ENCODE data around the gene KIN. TPM values are rescaled to one million over a fixed set of nuclear protein-coding genes. Genes with fewer than 3 reads are reported as not detected.

Gene KIN
- total RNA-seq, 2 experiments from 2014 or later: 6.5 to 8.6 TPM

DNA sequence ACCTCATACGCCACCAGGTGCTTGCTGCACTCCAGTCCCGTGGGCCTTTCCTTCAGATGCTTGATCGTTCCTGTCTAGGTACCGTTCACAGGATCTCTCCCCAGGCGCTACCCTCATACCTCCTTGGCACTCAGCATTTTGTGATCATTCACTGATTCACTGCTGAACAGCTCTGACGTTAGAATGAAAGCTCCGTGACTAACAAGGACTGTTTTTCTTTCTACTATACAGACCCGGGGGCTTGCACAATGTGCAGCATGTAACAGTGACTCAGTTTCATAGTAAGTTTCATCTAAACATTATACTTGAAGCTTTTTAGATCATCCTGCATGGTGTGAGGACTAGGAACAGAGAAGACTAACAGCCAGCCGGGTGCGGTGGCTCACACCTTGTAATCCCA, 20.6 kb downstream of the KIN start:
- POLR2A ChIA-PET: no interaction called here
- peaks cover 93% of the 10 kb centered on the region for H3K36me3 Mint-ChIP-seq (ENCODE audit: low read depth)
- DNase-seq: no peak

DNA sequence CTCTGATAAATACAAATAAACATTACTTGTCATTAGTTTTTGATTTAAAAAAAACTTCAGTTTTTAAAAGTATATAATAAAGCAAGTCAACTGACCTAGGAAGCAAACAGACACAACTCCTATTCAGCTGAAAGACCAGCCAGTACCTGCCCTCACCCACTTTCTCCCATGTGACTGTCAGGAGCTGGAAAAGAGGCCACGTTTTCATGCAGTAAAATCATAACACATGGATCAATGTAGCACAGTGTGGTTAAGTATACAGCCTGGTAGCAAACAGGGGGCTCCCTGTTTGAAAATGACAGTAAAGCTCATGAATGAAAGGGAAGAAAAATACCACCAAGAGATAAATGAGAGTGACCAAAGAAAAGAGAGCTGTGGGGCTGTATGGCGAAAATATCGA, 21.6 kb downstream of the KIN start:
- intact Hi-C loops (cut with DNase I, micrococcal nuclease): no loop called here
- H3K27ac Mint-ChIP-seq: no peak overlapping the region
- TF ChIP-seq, protein P1, sequence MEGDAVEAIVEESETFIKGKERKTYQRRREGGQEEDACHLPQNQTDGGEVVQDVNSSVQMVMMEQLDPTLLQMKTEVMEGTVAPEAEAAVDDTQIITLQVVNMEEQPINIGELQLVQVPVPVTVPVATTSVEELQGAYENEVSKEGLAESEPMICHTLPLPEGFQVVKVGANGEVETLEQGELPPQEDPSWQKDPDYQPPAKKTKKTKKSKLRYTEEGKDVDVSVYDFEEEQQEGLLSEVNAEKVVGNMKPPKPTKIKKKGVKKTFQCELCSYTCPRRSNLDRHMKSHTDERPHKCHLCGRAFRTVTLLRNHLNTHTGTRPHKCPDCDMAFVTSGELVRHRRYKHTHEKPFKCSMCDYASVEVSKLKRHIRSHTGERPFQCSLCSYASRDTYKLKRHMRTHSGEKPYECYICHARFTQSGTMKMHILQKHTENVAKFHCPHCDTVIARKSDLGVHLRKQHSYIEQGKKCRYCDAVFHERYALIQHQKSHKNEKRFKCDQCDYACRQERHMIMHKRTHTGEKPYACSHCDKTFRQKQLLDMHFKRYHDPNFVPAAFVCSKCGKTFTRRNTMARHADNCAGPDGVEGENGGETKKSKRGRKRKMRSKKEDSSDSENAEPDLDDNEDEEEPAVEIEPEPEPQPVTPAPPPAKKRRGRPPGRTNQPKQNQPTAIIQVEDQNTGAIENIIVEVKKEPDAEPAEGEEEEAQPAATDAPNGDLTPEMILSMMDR (IDR thresholded peaks at IDR 0.05): no peak
- DNase-seq (no peak), ATAC-seq (ENCODE audit: poor library complexity) (no peak)
- peaks cover 72% of the 10 kb centered on the region for H3K36me3 ChIP-seq (ENCODE audit: insufficient read depth, low read length)
- H3K27me3 Mint-ChIP-seq: no peaks in the 10 kb centered on the region
- no peaks in the 10 kb centered on the region for H3K9me3 Mint-ChIP-seq
- H3K27ac ChIP-seq (ENCODE audit: low read depth in 1 of 2, low read length in 2 of 2): no peak overlapping the region
- no peak overlapping the region for H3K4me3 ChIP-seq (ENCODE audit: low read length)
- no peak overlapping the region for H3K4me3 Mint-ChIP-seq
- no peaks in the 10 kb centered on the region for H3K4me1 Mint-ChIP-seq (ENCODE audit: low read depth)
- H3K36me3 Mint-ChIP-seq (ENCODE audit: low read depth): peaks cover 92% of the 10 kb centered on the region
- POLR2A ChIA-PET: no interaction called here
- CTCF ChIA-PET: no interaction called here
- H3K27me3 ChIP-seq (ENCODE audit: control insufficient read depth in 1 of 2, insufficient read depth in 2 of 2, low read length in 2 of 2): no peaks in the 10 kb centered on the region
- no peaks in the 10 kb centered on the region for H3K9me3 ChIP-seq (ENCODE audit: control insufficient read depth in 1 of 2, insufficient read depth in 1 of 2, low read length in 2 of 2)
- no peaks in the 10 kb centered on the region for H3K4me1 ChIP-seq (ENCODE audit: insufficient read depth, low read length)

More for the DNA sequence above, 20.6 kb downstream of the KIN start:
- TF ChIP-seq, protein P1 (IDR thresholded peaks at IDR 0.05): no peak
- Histone ChIP-seq H3K4me1 (ENCODE audit: insufficient read depth, low read length) (no peaks in the 10 kb centered on the region), H3K27ac (ENCODE audit: low read depth in 1 of 2, low read length in 2 of 2) (no peak overlapping the region), H3K4me3 (ENCODE audit: low read length) (no peak overlapping the region), H3K27me3 (ENCODE audit: control insufficient read depth in 1 of 2, insufficient read depth in 2 of 2, low read length in 2 of 2) (no peaks in the 10 kb centered on the region), H3K9me3 (ENCODE audit: control insufficient read depth in 1 of 2, insufficient read depth in 1 of 2, low read length in 2 of 2) (no peaks in the 10 kb centered on the region), H3K36me3 (ENCODE audit: insufficient read depth, low read length) (peaks cover 67% of the 10 kb centered on the region)
- intact Hi-C loops (cut with DNase I, micrococcal nuclease): no loop called here
- Mint-ChIP-seq H3K4me3 (no peak overlapping the region), H3K27ac (no peak overlapping the region), H3K9me3 (no peaks in the 10 kb centered on the region), H3K27me3 (no peaks in the 10 kb centered on the region), H3K4me1 (ENCODE audit: low read depth) (no peaks in the 10 kb centered on the region)
- CTCF ChIA-PET: no interaction called here
- ATAC-seq (ENCODE audit: poor library complexity): no peak

DNA sequence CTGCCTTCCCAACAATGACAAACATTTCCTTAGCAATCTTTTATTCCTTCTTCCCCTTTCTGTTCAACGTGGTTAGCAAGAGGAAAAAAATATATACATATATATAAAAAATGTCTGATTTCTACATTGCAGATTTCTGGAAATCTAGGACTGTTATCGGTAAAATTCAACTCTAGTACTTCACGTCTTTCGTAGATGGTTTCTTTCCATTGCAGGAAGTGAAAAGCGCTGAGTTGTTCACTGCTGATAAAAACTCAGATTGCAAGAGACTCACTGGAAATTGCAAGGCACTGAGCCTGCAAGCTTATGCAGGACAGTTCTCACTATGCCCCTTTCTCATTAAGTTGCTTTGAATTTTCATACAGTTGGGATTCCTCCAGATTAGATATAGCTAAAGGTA, 23.9 kb downstream of the KIN start:
- Histone ChIP-seq H3K27me3 (ENCODE audit: control insufficient read depth in 1 of 2, insufficient read depth in 2 of 2, low read length in 2 of 2) (no peaks in the 10 kb centered on the region), H3K4me3 (ENCODE audit: low read length) (no peak overlapping the region), H3K4me1 (ENCODE audit: insufficient read depth, low read length) (no peaks in the 10 kb centered on the region), H3K36me3 (ENCODE audit: insufficient read depth, low read length) (peaks cover 80% of the 10 kb centered on the region), H3K27ac (ENCODE audit: low read depth in 1 of 2, low read length in 2 of 2) (no peak overlapping the region), H3K9me3 (ENCODE audit: control insufficient read depth in 1 of 2, insufficient read depth in 1 of 2, low read length in 2 of 2) (no peaks in the 10 kb centered on the region)
- H3K27ac Mint-ChIP-seq: no peak overlapping the region
- no peak for ATAC-seq (ENCODE audit: poor library complexity)
- TF ChIP-seq, protein P1 (IDR thresholded peaks at IDR 0.05): no peak
- peaks cover 94% of the 10 kb centered on the region for H3K36me3 Mint-ChIP-seq (ENCODE audit: low read depth)
- H3K9me3 Mint-ChIP-seq: no peaks in the 10 kb centered on the region
- no peak for DNase-seq
- no peaks in the 10 kb centered on the region for H3K4me1 Mint-ChIP-seq (ENCODE audit: low read depth)
- no peak overlapping the region for H3K4me3 Mint-ChIP-seq
- ChIA-PET POLR2A (interaction anchor here (1.4 kb wide), 1 partner anchor 24 kb away, joined by 4 read pairs; the partner anchor contains the start of genes ATP5F1C and KIN), CTCF (no interaction called here)
- no peaks in the 10 kb centered on the region for H3K27me3 Mint-ChIP-seq
- intact Hi-C loops (cut with DNase I, micrococcal nuclease): no loop called here

Data from CD4-positive, alpha-beta T cell (primary cell).